ENCODE results near the gene FHIP2A. TPM values are rescaled to one million over a fixed set of nuclear protein-coding genes. Genes with fewer than 3 reads are reported as not detected.

Gene FHIP2A
- total and polyA plus RNA-seq, 2 of the 4 experiments (the other 2 are of a cell fraction), result 10.7 to 16.5 TPM

DNA sequence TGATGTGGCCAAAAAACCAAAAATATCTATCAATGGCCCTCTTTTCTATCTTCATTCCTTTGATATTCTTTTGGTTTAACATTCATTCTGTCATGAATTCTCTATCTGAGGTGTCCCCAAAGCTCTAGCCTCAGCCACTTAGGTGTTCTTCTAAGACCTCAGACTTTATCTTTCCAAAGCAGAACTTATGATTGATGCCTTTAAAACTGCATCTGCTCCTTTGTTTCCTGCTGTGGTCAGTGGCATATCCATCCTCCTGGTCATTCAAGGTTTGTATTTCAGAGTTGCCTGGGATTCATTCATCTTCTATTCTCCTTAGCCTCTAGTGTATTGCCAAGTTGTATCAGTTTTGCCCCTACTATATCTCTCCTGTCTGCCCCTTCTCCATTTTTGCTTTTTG lies 30.6 kb downstream of the FHIP2A start:
- Histone ChIP-seq H3K18ac (ENCODE audit: low read depth, low read length) (no peak overlapping the region), H2BK15ac (ENCODE audit: low read depth, low read length) (no peak overlapping the region), H3K36me3 (ENCODE audit: control insufficient read depth, insufficient read depth, low read length) (peaks cover 33% of the 10 kb centered on the region), H3K4me2 (ENCODE audit: low read depth, low read length) (no peak overlapping the region), H2AK5ac (ENCODE audit: low read depth, low read length) (no peak overlapping the region), H3K4me1 (ENCODE audit: control insufficient read depth, insufficient read depth, low read length) (peaks cover 10% of the 10 kb centered on the region; the same call in 1 of the 2 replicates), H3K27me3 (ENCODE audit: control insufficient read depth, insufficient read depth, low read length) (no peaks in the 10 kb centered on the region), H3K23ac (ENCODE audit: low read depth, low read length) (no peak overlapping the region), H3K9ac (ENCODE audit: low read depth, low read length) (no peak overlapping the region), H2AK9ac (replicated peaks; ENCODE audit: low read depth, low read length, poor library complexity) (no peak overlapping the region), H3K56ac (ENCODE audit: extremely low read depth, insufficient read depth, low read length) (no peak overlapping the region), H3K4ac (ENCODE audit: low read depth, low read length) (no peak overlapping the region), H3K79me1 (ENCODE audit: low read depth in 1 of 2, low read length in 2 of 2) (peaks cover 10 to 22% of the 10 kb centered on the region in 2 experiments), H3K9me1 (ENCODE audit: insufficient read depth, low read length) (peaks cover 5% of the 10 kb centered on the region), H4K8ac (ENCODE audit: low read depth in 2 of 2, low read length in 2 of 2) (no peak overlapping the region), H2BK120ac (ENCODE audit: low read depth, low read length) (no peak overlapping the region), H3K27ac (ENCODE audit: insufficient read depth, low read length) (no peak overlapping the region), H3K4me3 (ENCODE audit: insufficient read depth, low read depth, low read length) (no peak overlapping the region), H3K9me3 (ENCODE audit: control insufficient read depth, insufficient read depth, low read length) (no peaks in the 10 kb centered on the region), H4K91ac (ENCODE audit: insufficient read depth, low read depth, low read length) (no peak overlapping the region), H3K14ac (replicated peaks; ENCODE audit: low read depth, low read length) (no peak overlapping the region), H2BK5ac (ENCODE audit: low read depth, low read length, poor library complexity, severe bottlenecking) (no peak overlapping the region), H4K5ac (ENCODE audit: low read depth, low read length) (no peak overlapping the region), H2AFZ (replicated peaks; ENCODE audit: low read length, poor library complexity) (no peak overlapping the region), H4K20me1 (ENCODE audit: insufficient read depth, low read length) (no peaks in the 10 kb centered on the region), H2BK20ac (ENCODE audit: low read depth, low read length) (no peak overlapping the region)
- CTCF ChIA-PET, result no interaction called here
- in situ Hi-C loops (cut with MboI; ENCODE audit: low sequenced_read_pairs), result no loop called here
- DNase-seq, result no peak
- dilution Hi-C loops (cut with HindIII; ENCODE audit: low sequenced_read_pairs, unreplicated experiment), result no loop called here
- no TSS peak for BruUV-seq (replicated peaks)
- TF ChIP-seq CEBPB (IDR thresholded peaks at IDR 0.05; ENCODE audit: low read depth, low read length) (no peak), NFE2L2 (IDR thresholded peaks at IDR 0.05; ENCODE audit: low read depth, low read length) (no peak), MXI1 (IDR thresholded peaks at IDR 0.05; ENCODE audit: borderline replicate concordance, low read depth, low read length) (no peak), MAZ (IDR thresholded peaks at IDR 0.05; ENCODE audit: borderline replicate concordance, low read depth, low read length) (no peak), SMC3 (IDR thresholded peaks at IDR 0.05; ENCODE audit: low read depth, low read length) (no peak), BHLHE40 (IDR thresholded peaks at IDR 0.05; ENCODE audit: low read depth, low read length) (no peak), MAFK (IDR thresholded peaks at IDR 0.05; ENCODE audit: low read depth, low read length) (no peak), POLR2A (IDR thresholded peaks at IDR 0.05; ENCODE audit: low read depth, low read length) (no peak), RAD21 (IDR thresholded peaks at IDR 0.05; ENCODE audit: low read length) (no peak), CHD1 (IDR thresholded peaks at IDR 0.05; ENCODE audit: low read depth, low read length) (no peak), FOS (IDR thresholded peaks at IDR 0.05; ENCODE audit: low read depth, low read length) (no peak), RFX5 (IDR thresholded peaks at IDR 0.05; ENCODE audit: low read depth, low read length) (no peak), RCOR1 (IDR thresholded peaks at IDR 0.05; ENCODE audit: insufficient replicate concordance, low read length) (no peak)
- TF ChIP-seq, protein P1, sequence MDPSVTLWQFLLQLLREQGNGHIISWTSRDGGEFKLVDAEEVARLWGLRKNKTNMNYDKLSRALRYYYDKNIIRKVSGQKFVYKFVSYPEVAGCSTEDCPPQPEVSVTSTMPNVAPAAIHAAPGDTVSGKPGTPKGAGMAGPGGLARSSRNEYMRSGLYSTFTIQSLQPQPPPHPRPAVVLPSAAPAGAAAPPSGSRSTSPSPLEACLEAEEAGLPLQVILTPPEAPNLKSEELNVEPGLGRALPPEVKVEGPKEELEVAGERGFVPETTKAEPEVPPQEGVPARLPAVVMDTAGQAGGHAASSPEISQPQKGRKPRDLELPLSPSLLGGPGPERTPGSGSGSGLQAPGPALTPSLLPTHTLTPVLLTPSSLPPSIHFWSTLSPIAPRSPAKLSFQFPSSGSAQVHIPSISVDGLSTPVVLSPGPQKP (IDR thresholded peaks at IDR 0.05; ENCODE audit: borderline replicate concordance, low read depth, low read length), result no peak
- TF ChIP-seq, protein P2, sequence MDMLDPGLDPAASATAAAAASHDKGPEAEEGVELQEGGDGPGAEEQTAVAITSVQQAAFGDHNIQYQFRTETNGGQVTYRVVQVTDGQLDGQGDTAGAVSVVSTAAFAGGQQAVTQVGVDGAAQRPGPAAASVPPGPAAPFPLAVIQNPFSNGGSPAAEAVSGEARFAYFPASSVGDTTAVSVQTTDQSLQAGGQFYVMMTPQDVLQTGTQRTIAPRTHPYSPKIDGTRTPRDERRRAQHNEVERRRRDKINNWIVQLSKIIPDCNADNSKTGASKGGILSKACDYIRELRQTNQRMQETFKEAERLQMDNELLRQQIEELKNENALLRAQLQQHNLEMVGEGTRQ (IDR thresholded peaks at IDR 0.05; ENCODE audit: low read depth, low read length), result no peak
- TF ChIP-seq, protein P3, sequence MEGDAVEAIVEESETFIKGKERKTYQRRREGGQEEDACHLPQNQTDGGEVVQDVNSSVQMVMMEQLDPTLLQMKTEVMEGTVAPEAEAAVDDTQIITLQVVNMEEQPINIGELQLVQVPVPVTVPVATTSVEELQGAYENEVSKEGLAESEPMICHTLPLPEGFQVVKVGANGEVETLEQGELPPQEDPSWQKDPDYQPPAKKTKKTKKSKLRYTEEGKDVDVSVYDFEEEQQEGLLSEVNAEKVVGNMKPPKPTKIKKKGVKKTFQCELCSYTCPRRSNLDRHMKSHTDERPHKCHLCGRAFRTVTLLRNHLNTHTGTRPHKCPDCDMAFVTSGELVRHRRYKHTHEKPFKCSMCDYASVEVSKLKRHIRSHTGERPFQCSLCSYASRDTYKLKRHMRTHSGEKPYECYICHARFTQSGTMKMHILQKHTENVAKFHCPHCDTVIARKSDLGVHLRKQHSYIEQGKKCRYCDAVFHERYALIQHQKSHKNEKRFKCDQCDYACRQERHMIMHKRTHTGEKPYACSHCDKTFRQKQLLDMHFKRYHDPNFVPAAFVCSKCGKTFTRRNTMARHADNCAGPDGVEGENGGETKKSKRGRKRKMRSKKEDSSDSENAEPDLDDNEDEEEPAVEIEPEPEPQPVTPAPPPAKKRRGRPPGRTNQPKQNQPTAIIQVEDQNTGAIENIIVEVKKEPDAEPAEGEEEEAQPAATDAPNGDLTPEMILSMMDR (conservative IDR thresholded peaks at IDR 0.05; ENCODE audit: low read depth, low read length), result no peak
- intact Hi-C loops (cut with micrococcal nuclease), result no loop called here
- POLR2A ChIA-PET (ENCODE audit: unreplicated experiment), result no interaction called here
- no peak for ATAC-seq (ENCODE audit: low read depth)

All from IMR-90 (cell line).